ENCODE data around the gene CDC27.
"Not testable (repeated sequence)": the region's sequence is repeated elsewhere in the genome, so short reads cannot be mapped to it uniquely, and the experiment has no call there.

DNA sequence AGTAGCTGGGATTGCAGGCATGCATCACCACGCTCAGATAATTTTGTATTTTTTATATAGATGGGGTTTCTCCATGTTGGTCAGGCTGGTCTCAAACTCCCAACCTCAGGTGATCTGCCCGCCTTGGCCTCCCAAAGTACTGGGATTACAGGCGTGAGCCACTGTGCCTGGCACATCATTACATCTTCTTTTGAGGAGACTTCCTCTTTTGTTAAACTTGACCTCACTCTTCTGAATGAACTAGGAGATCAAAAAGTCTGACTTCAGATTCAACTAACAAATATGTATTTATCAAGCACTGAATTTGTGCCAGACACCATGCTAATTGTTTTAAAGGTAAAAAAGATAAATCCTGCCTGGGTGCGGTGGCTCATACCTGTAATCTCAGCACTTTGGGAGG, 27.7 kb upstream of the CDC27 start:
- TF ChIP-seq EZH2 (IDR thresholded peaks at IDR 0.05; ENCODE audit: borderline replicate concordance) = not testable (repeated sequence)
- TF ChIP-seq, protein P1, sequence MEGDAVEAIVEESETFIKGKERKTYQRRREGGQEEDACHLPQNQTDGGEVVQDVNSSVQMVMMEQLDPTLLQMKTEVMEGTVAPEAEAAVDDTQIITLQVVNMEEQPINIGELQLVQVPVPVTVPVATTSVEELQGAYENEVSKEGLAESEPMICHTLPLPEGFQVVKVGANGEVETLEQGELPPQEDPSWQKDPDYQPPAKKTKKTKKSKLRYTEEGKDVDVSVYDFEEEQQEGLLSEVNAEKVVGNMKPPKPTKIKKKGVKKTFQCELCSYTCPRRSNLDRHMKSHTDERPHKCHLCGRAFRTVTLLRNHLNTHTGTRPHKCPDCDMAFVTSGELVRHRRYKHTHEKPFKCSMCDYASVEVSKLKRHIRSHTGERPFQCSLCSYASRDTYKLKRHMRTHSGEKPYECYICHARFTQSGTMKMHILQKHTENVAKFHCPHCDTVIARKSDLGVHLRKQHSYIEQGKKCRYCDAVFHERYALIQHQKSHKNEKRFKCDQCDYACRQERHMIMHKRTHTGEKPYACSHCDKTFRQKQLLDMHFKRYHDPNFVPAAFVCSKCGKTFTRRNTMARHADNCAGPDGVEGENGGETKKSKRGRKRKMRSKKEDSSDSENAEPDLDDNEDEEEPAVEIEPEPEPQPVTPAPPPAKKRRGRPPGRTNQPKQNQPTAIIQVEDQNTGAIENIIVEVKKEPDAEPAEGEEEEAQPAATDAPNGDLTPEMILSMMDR (IDR thresholded peaks at IDR 0.05; ENCODE audit: poor library complexity) = not testable (repeated sequence)
